ENCODE measurements around the gene ALDH3A1. TPM values are rescaled to one million over a fixed set of nuclear protein-coding genes. Genes with fewer than 3 reads are reported as not detected.

The ALDH3A1 gene
- total and polyA plus RNA-seq, 5 donors from 2014 or later, result 0.14 TPM; not detected in 4

DNA sequence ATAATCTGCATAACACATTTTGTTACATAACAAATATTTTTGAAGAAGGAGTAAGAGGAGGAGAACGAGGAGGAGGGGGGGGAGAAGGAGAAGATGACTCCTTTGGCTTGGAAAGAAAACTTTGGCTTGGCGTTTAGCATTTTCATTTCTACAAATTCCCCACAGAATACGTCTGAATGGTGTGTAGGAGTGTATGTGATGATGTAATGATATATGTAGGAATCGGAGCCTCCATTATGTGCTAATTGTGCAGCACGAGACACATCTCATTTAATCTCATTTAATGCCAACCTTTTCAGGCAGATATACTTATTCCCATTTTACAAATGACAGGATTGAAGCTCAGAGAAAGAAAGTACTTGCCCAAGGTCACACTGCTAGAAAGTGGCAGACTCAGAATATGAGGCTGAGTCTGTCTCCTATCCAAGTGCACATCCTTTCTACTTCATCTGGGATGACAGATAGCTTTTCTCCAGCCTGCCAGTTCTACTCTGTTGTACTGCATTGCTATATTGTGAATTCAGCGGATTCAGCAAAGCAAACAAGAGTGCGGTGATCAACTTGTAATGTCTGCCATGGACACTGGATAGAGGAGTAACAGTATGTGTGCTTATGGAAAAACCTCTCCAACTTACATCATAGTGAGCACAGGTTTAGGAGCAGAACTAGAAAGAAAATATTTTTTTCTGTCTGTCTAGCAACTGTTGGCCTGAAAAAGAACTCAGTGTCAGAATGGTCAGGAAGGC, 21.3 kb downstream of the ALDH3A1 start:
- Histone ChIP-seq H3K4me1 (ENCODE audit: control insufficient read depth, insufficient read depth, low read length, poor library complexity, severe bottlenecking) (peaks cover 18% of the 10 kb centered on the region), H3K9me3 (ENCODE audit: control insufficient read depth in 2 of 2, low read length in 2 of 2) (no peaks in the 10 kb centered on the region), H3K27me3 (ENCODE audit: control insufficient read depth, insufficient read depth, low read length) (no peaks in the 10 kb centered on the region), H3K36me3 (ENCODE audit: control insufficient read depth, insufficient read depth, low read length) (no peaks in the 10 kb centered on the region), H3K27ac (ENCODE audit: insufficient read depth, low read length, poor library complexity, severe bottlenecking) (peak overlapping the region; percentile 34), H3K4me3 (ENCODE audit: low read depth, low read length) (no peak overlapping the region)
- Mint-ChIP-seq H3K9me3 (no peaks in the 10 kb centered on the region), H3K4me1 (peaks cover 17 to 44% (median 26%) of the 10 kb centered on the region in 4 donors), H3K36me3 (no peaks in the 10 kb centered on the region), H3K27me3 (peaks cover 5% of the 10 kb centered on the region), H3K4me3 (peak overlapping the region in 1 of 4 donors; percentile 44), H3K27ac (peak overlapping the region in 2 of 3 donors; percentile 44 to 84)
- ATAC-seq (ENCODE audit: low read depth in 2 of 2) (no peak), DNase-seq (no peak)

- H3K4me1 Mint-ChIP-seq, result peaks cover 17 to 49% (median 30%) of the 10 kb centered on the region in 4 donors
- peaks cover 18% of the 10 kb centered on the region for H3K4me1 ChIP-seq (ENCODE audit: control insufficient read depth, insufficient read depth, low read length, poor library complexity, severe bottlenecking)
- no peaks in the 10 kb centered on the region for H3K27me3 ChIP-seq (ENCODE audit: control insufficient read depth, insufficient read depth, low read length)
- H3K27me3 Mint-ChIP-seq, result no peaks in the 10 kb centered on the region
- H3K9me3 ChIP-seq (ENCODE audit: control insufficient read depth in 2 of 2, low read length in 2 of 2), result no peaks in the 10 kb centered on the region
- peak overlapping the region; percentile 37 for H3K4me3 ChIP-seq (ENCODE audit: low read depth, low read length)
- H3K27ac Mint-ChIP-seq, result peak overlapping the region; percentile 0 to 95 (median 90)
- no peaks in the 10 kb centered on the region for H3K36me3 ChIP-seq (ENCODE audit: control insufficient read depth, insufficient read depth, low read length)
- DNase-seq (no peak), ATAC-seq (ENCODE audit: low read depth in 2 of 2) (no peak)
- peak overlapping the region; percentile 76 to 92 (median 80) for H3K4me3 Mint-ChIP-seq
- peak overlapping the region; percentile 7 for H3K27ac ChIP-seq (ENCODE audit: insufficient read depth, low read length, poor library complexity, severe bottlenecking)
- H3K9me3 Mint-ChIP-seq, result no peaks in the 10 kb centered on the region
- no peaks in the 10 kb centered on the region for H3K36me3 Mint-ChIP-seq
Observed at GRCh38 chr17:19725486-19725885, 22.6 kb downstream of the ALDH3A1 start.

DNA sequence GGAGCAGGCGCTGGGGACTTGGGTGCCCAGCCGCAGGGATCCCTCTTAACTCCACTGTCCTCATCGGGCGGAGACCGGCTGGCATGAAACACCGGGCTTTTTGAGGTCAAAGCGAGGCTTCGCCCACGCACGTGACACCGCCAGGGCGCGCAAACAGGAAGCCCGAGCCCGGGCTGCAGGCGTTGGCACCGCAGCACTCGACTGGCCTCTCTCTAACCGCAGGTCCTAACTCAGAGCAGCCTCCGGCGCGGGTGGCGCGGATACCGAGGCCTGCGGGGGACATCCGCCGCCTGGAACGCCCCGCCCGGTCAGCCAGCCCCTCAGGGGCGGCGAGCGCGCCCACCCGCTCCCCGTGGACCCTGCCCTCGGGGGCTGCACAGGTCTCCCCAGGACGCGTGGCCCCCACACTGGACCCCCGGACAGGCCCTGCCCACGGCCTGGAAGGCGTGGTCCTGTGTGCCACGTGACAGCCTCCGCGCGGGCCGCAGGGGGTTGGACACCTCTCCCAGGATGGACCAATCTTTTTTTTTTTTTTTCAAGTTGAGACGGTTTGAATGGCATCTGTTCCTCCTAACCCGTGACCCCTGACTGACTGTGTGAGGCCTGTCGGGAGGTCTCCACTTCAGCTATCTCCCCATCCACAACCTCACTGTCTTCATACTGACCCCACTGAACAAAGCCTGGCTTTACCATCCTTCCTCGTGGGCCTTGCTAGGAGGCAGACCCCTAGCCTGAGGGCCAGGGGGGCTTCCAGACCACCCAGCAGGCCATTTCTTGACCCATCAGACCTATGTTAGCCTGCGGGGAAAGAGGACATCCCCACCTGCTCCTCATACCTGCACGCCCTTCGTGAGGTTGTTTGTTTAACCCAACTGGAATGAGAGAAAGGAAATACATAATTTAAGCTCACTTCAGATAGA, 23.3 kb downstream of the ALDH3A1 start:
- Histone ChIP-seq H3K4me3 (ENCODE audit: low read depth, low read length) (peak overlapping the region; percentile 37), H3K4me1 (ENCODE audit: control insufficient read depth, insufficient read depth, low read length, poor library complexity, severe bottlenecking) (peaks cover 18% of the 10 kb centered on the region), H3K9me3 (ENCODE audit: control insufficient read depth in 2 of 2, low read length in 2 of 2) (no peaks in the 10 kb centered on the region), H3K27ac (ENCODE audit: insufficient read depth, low read length, poor library complexity, severe bottlenecking) (peak overlapping the region; percentile 59), H3K36me3 (ENCODE audit: control insufficient read depth, insufficient read depth, low read length) (no peaks in the 10 kb centered on the region), H3K27me3 (ENCODE audit: control insufficient read depth, insufficient read depth, low read length) (no peaks in the 10 kb centered on the region)
- ATAC-seq (ENCODE audit: low read depth in 2 of 2) (peak; percentile 68 to 81), DNase-seq (peak; percentile 11 to 88 (median 37))
- peaks cover 17 to 51% (median 30%) of the 10 kb centered on the region in 4 donors for H3K4me1 Mint-ChIP-seq
- H3K36me3 Mint-ChIP-seq, result no peaks in the 10 kb centered on the region
- H3K9me3 Mint-ChIP-seq, result peaks cover 0 to under 1% (median 0%) of the 10 kb centered on the region in 7 donors
- H3K27me3 Mint-ChIP-seq, result no peaks in the 10 kb centered on the region
- H3K4me3 Mint-ChIP-seq, result peak overlapping the region; percentile 76 to 92 (median 80)
- H3K27ac Mint-ChIP-seq, result peak overlapping the region; percentile 56 to 95 (median 90)

DNA sequence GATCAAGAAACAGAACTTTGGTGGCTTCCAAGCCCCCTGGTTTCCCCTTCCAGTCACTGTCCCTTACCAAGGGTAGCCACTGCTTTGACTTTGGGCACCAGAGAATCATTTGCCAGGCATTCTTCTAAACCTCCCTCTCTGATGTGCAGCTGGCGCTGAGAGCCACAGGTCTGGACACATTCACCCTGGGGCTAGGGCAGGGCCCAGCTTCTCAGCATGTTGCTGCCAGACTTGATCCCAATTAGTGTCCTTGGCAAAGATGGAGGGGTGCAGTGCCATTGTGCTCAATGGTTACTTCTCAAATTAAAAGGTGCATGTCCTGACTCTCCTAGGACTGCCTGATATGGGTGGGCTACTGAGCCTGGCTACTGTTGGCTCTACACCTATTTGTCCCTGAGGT, 24.1 kb downstream of the ALDH3A1 start:
- H3K27ac ChIP-seq (ENCODE audit: insufficient read depth, low read length, poor library complexity, severe bottlenecking), result peak overlapping the region; percentile 59
- H3K27me3 ChIP-seq (ENCODE audit: control insufficient read depth, insufficient read depth, low read length), result no peaks in the 10 kb centered on the region
- H3K36me3 Mint-ChIP-seq, result no peaks in the 10 kb centered on the region
- H3K27ac Mint-ChIP-seq, result peak overlapping the region; percentile 79 to 90 (median 83)
- ATAC-seq (ENCODE audit: low read depth in 2 of 2) (peak in 1 of 2 donors; percentile 20), DNase-seq (no peak)
- no peaks in the 10 kb centered on the region for H3K27me3 Mint-ChIP-seq
- peaks cover 0 to 2% (median 0%) of the 10 kb centered on the region in 7 donors for H3K9me3 Mint-ChIP-seq
- no peaks in the 10 kb centered on the region for H3K36me3 ChIP-seq (ENCODE audit: control insufficient read depth, insufficient read depth, low read length)
- peaks cover 18% of the 10 kb centered on the region for H3K4me1 ChIP-seq (ENCODE audit: control insufficient read depth, insufficient read depth, low read length, poor library complexity, severe bottlenecking)
- H3K4me3 ChIP-seq (ENCODE audit: low read depth, low read length), result peak overlapping the region; percentile 15
- peak overlapping the region; percentile 37 to 73 (median 71) for H3K4me3 Mint-ChIP-seq
- peaks cover 19 to 53% (median 31%) of the 10 kb centered on the region in 4 donors for H3K4me1 Mint-ChIP-seq
- no peaks in the 10 kb centered on the region for H3K9me3 ChIP-seq (ENCODE audit: control insufficient read depth in 2 of 2, low read length in 2 of 2)

GRCh38 chr17:19720631-19721426, 27.3 kb downstream of the ALDH3A1 start:
- peaks cover 4% of the 10 kb centered on the region for H3K27me3 Mint-ChIP-seq
- H3K4me1 Mint-ChIP-seq, result peaks cover 9 to 38% (median 23%) of the 10 kb centered on the region in 4 donors
- no peaks in the 10 kb centered on the region for H3K27me3 ChIP-seq (ENCODE audit: control insufficient read depth, insufficient read depth, low read length)
- H3K27ac Mint-ChIP-seq, result peak overlapping the region in 1 of 3 donors; percentile 67
- H3K9me3 ChIP-seq (ENCODE audit: control insufficient read depth in 2 of 2, low read length in 2 of 2), result no peaks in the 10 kb centered on the region
- peaks cover 0 to 2% (median 0%) of the 10 kb centered on the region in 7 donors for H3K9me3 Mint-ChIP-seq
- ATAC-seq (ENCODE audit: low read depth in 2 of 2) (no peak), DNase-seq (no peak)
- H3K4me3 Mint-ChIP-seq, result peak overlapping the region in 1 of 4 donors; percentile 32
- peaks cover 18% of the 10 kb centered on the region for H3K4me1 ChIP-seq (ENCODE audit: control insufficient read depth, insufficient read depth, low read length, poor library complexity, severe bottlenecking)
- H3K4me3 ChIP-seq (ENCODE audit: low read depth, low read length), result no peak overlapping the region
- no peak overlapping the region for H3K27ac ChIP-seq (ENCODE audit: insufficient read depth, low read length, poor library complexity, severe bottlenecking)
- no peaks in the 10 kb centered on the region for H3K36me3 Mint-ChIP-seq
- no peaks in the 10 kb centered on the region for H3K36me3 ChIP-seq (ENCODE audit: control insufficient read depth, insufficient read depth, low read length)

- Mint-ChIP-seq H3K4me3 (no peak overlapping the region), H3K27me3 (peaks cover 4% of the 10 kb centered on the region), H3K27ac (peak overlapping the region in 1 of 3 donors; percentile 59), H3K36me3 (no peaks in the 10 kb centered on the region), H3K4me1 (peaks cover 2 to 34% (median 16%) of the 10 kb centered on the region in 4 donors), H3K9me3 (peaks cover 0 to 2% (median 0%) of the 10 kb centered on the region in 7 donors)
- Histone ChIP-seq H3K4me1 (ENCODE audit: control insufficient read depth, insufficient read depth, low read length, poor library complexity, severe bottlenecking) (peaks cover 18% of the 10 kb centered on the region), H3K4me3 (ENCODE audit: low read depth, low read length) (no peak overlapping the region), H3K27me3 (ENCODE audit: control insufficient read depth, insufficient read depth, low read length) (no peaks in the 10 kb centered on the region), H3K9me3 (ENCODE audit: control insufficient read depth in 2 of 2, low read length in 2 of 2) (no peaks in the 10 kb centered on the region), H3K27ac (ENCODE audit: insufficient read depth, low read length, poor library complexity, severe bottlenecking) (no peak overlapping the region), H3K36me3 (ENCODE audit: control insufficient read depth, insufficient read depth, low read length) (no peaks in the 10 kb centered on the region)
- ATAC-seq (ENCODE audit: low read depth in 2 of 2) (no peak), DNase-seq (no peak)
Observed at GRCh38 chr17:19720210-19720475, 28.0 kb downstream of the ALDH3A1 start.

Measured in CD4-positive, CD25-positive, alpha-beta regulatory T cell (primary cell).